Transverse colon (tissue), 4 donors: ENCODE results near the gene CEACAM19.

Experiments
- EP300 ChIP-seq: sonication (generic); formaldehyde crosslinking; IDR thresholded peaks from one replicate; pipeline ENCODE4 v1.6.1; 2017; ENCODE audit warnings: antibody characterized with exemption, low read depth
- POLR2A ChIP-seq: fragments of 450-650 bp; IDR thresholded peaks from one replicate; pipeline ENCODE4 v1.6.1; 2016; ENCODE audit warnings: antibody characterized with exemption, mild to moderate bottlenecking, moderate library complexity
- POLR2AphosphoS5 ChIP-seq, 3 donors: sonication (generic); formaldehyde crosslinking; IDR thresholded peaks; one replicate each; pipeline ENCODE4 v1.6.1; 2016; ENCODE audit warnings: antibody characterized with exemption in 3 of 3
- TF ChIP-seq, protein P1 (sequence below), 5 experiments: fragments of 200-600 bp in 3 of 5; fragments of 450-650 bp in 2 of 5; sonication (generic) in 3 of 5; IDR thresholded peaks; 1 replicate in 2 of 5; 2 replicates in 3 of 5; pipeline ENCODE4 v1.5.1; 2016 to 2017; ENCODE audit warnings: antibody characterized with exemption in 5 of 5, inconsistent platforms in 3 of 5, mild to moderate bottlenecking in 2 of 5, moderate library complexity in 1 of 5

DNA sequence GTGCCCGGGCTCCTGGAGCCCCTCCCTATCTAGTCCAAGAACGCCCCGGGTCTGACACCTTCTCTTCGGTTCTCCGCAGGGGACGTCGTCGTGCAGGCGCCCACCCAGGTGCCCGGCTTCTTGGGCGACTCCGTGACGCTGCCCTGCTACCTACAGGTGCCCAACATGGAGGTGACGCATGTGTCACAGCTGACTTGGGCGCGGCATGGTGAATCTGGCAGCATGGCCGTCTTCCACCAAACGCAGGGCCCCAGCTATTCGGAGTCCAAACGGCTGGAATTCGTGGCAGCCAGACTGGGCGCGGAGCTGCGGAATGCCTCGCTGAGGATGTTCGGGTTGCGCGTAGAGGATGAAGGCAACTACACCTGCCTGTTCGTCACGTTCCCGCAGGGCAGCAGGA, 24.1 kb upstream of the CEACAM19 start:
- TF ChIP-seq POLR2AphosphoS5 (IDR thresholded peaks at IDR 0.05) (no peak), EP300 (no peak), POLR2A (no peak)
- TF ChIP-seq, protein P1, sequence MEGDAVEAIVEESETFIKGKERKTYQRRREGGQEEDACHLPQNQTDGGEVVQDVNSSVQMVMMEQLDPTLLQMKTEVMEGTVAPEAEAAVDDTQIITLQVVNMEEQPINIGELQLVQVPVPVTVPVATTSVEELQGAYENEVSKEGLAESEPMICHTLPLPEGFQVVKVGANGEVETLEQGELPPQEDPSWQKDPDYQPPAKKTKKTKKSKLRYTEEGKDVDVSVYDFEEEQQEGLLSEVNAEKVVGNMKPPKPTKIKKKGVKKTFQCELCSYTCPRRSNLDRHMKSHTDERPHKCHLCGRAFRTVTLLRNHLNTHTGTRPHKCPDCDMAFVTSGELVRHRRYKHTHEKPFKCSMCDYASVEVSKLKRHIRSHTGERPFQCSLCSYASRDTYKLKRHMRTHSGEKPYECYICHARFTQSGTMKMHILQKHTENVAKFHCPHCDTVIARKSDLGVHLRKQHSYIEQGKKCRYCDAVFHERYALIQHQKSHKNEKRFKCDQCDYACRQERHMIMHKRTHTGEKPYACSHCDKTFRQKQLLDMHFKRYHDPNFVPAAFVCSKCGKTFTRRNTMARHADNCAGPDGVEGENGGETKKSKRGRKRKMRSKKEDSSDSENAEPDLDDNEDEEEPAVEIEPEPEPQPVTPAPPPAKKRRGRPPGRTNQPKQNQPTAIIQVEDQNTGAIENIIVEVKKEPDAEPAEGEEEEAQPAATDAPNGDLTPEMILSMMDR (IDR thresholded peaks at IDR 0.05) = no peak
